COLO668 (cell line): Measurements from ENCODE around the gene DIRAS1.

Source experiments
- DNase-seq: peaks from one replicate; lab custom pipeline; 2025; ENCODE audit not compliant: unreplicated experiment; lab: John Stamatoyannopoulos, UW

The DIRAS1 gene

GRCh38 chr19:2728783-2729387 is 7.7 kb upstream of the DIRAS1 start:
- DNase-seq: no peak

DNA sequence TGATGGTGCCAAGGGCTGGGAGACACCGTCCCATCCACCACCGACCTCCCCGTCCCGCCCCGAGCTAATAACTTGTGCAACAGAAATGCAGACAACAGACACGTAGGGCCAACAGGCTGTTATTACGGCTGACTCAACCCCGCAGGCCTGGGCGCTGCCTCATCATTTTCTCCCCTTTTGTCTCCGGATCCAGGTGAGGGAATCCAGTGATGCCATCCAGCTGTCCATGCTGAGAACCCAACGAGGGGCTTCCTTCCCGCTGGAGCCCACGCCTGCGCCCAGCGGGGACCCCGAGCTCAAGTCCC is 6.4 kb upstream of the DIRAS1 start:
- no peak for DNase-seq

GRCh38 chr19:2726904-2727639 is 5.9 kb upstream of the DIRAS1 start:
- DNase-seq: no peak

- DNase-seq: no peak
Measured at GRCh38 chr19:2726160-2726855, 5.1 kb upstream of the DIRAS1 start.

GRCh38 chr19:2724148-2724557 is 3.0 kb upstream of the DIRAS1 start:
- DNase-seq: no peak

- no peak for DNase-seq
Measured at GRCh38 chr19:2723747-2724146, 2.6 kb upstream of the DIRAS1 start.

- DNase-seq: no peak
Measured at GRCh38 chr19:2723345-2723715, 2.2 kb upstream of the DIRAS1 start.

GRCh38 chr19:2722541-2723344 is 1.6 kb upstream of the DIRAS1 start:
- no peak for DNase-seq

DNA sequence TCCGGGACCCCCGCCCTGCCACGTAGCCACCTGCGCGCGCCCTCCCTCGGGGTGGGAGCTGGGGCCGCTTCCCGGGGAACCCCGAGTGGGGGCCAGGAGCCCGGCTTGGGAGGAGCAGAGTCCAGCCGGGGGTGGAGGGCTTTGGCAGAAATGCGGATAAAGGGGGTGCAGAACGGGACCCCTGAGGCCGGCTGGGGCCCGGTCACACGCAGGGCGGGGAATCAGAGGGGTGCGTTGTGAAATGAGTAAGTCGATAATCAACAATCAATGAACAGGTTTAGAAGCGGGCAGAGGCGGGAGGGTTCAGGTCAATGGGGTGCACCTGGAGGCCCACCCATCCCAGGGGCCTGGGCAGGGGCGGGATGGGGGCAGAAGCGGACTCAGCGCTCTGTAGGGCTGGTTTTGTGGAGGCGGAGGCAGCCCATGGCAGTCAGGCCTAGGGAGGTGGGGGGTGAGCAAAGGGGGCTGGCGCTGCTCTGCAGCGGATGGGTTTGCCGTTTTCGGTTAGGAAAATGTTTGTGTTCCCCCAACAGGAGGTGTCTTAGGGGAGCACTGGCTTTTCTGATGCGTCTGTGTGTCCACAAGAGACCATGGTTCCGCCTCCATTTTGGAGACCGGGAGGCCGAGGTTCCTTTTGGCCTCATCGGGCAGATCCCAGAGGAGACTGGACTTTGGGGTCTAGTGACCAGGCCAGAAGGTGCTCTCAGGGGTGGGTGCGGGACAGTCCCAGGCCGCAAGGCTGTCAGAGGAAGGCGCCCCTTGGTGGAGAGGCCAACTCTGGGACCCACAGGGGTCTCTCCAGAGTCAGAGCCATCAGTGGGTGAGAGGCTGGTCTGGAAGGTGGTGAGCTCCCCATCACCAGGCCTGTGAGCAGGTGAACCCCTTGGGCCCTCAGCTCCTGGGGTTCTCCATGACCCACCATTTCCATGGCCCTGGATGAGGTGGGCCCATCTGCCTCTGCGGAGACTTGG is 683 bp upstream of the DIRAS1 start:
- no peak for DNase-seq

DNA sequence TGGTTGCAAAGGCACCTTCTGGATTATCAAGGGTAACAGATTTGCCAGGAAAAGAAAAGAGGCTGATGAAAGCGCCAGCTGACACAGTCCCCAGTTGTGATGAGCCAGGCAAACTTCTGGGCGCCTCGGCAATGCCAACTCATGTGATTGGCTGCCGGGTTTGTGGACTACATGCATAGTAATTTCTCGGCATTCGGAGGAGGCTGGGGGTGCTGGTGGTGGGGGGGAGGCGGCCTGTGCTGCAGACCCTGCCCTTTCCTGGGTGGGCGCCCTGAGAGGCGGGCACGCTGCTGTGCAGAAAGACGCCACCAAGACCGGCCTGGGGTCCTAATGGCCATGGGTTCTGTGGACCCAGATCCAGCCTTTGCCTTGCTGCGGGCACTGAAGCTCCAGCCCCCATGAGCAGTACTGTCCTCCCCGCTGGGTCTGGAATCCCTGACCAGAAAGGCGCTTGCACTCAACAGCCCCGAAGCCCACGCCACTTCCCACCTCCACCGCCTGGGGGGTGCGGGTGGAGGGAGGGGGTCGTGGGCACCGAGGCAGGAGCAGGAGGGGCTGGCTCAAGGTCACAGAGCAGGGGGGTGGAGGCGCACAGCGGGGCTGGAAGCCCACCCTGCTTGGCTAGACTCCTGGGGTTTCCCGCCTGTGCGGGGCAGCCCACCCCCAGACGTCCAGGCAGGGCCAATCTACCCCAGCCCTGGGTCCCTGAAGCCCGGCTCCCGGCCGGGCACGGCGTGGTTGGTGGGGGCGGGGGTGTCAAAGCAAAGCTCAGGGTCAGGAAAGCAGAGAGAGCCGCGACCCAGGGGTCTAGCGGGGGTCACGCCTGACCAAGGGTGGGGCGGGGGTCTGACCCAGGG is 1.0 kb downstream of the DIRAS1 start:
- DNase-seq: no peak

- DNase-seq: no peak
Measured at GRCh38 chr19:2719232-2719735, 1.9 kb downstream of the DIRAS1 start.

DNA sequence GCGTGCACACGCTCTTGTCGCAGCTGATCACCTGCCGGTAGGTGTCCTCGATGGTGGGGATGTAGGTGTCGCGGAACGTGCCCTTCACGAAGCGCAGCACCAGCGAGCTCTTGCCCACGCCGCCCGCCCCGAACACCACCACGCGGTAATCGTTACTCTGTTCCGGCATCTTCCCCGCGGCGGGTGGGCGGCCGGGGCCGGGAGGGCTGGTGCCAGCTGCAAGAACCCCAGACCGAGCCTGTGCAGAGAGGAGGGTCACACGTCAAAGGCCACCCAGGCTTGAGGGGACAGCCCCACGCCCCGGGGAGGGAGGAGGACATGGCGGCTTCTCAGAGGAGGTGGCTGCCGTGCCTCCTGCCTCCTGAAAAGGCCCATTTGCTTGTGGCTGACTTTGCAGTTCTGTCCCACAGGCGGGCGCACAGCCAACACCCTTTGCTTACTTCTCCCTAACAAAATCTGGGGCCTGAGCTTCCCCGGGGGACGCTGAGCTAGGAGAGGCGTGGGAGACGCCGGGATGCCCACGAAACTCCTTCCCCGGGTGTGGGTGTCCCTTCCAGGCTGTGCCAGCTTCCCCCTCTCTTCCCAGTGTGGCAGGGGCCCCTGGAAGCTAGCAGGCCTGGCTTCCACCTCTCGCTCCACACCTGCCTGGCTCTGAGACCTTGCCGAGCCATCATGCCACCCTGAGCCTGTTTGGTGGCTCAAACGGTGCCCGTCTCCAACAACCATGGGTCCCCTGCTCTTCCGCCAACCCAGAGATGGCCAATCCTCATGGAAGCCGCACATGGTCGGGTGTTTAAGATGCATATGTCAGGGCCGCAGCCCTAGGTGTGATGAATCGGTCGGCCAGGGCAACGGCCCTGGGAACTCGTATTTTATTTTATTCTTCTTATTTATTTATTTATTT is 3.3 kb downstream of the DIRAS1 start:
- no peak for DNase-seq

GRCh38 chr19:2716722-2717637 is 4.2 kb downstream of the DIRAS1 start:
- no peak for DNase-seq

DNA sequence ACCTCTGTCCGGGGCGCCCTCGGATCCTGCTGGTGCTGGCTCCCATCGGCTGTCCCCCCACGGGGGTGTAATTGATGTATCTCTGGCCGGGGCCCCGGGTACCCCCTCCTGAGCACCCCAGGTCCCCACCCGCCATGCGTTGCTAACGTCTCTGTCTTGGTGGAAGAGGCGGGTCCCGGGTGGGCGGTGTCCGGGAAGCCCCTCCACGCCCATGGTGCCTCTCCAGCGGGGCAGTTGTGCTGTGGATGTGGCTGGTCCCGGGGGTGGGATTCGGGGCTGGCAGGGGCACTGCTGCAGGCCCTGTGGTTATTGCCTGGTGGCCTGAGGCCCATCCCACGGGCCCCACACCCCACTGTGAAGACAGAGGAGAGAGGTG is 4.9 kb downstream of the DIRAS1 start:
- DNase-seq: no peak

DNA sequence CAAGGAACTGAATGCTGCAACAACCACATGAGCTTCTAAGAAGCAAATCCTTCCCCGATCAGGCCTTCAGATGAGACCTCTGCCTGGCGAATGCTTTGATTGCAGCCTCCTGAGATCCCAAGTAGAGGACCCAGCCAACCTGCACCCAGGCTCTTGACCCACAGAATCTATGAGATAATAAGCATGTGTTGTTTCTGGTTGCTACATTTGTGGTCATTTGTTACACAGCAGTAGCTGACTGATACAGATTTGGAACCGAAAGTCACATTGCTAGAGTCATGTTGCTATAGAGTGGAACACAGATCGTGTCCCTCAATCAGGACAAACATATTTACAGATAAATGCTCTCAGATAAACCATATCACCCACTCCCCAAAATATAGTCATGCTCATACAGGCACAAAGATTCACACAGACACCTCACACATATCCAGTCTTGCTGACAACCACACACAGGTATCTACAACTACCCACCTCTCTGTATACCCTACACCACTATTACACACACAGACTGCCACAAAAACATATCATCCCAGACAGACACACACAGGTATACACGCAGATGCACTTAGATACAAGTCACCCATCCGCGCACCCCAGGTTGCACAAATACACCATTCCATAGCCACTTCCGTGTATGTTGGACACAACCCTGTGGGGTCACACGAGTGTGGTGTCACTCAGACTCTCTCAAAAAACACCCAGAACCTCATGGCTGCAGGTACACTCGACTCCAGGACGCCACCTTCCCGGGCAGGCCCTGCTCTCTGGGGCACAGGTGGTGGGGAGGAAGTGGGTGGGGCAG is 5.5 kb downstream of the DIRAS1 start:
- DNase-seq: no peak

DNA sequence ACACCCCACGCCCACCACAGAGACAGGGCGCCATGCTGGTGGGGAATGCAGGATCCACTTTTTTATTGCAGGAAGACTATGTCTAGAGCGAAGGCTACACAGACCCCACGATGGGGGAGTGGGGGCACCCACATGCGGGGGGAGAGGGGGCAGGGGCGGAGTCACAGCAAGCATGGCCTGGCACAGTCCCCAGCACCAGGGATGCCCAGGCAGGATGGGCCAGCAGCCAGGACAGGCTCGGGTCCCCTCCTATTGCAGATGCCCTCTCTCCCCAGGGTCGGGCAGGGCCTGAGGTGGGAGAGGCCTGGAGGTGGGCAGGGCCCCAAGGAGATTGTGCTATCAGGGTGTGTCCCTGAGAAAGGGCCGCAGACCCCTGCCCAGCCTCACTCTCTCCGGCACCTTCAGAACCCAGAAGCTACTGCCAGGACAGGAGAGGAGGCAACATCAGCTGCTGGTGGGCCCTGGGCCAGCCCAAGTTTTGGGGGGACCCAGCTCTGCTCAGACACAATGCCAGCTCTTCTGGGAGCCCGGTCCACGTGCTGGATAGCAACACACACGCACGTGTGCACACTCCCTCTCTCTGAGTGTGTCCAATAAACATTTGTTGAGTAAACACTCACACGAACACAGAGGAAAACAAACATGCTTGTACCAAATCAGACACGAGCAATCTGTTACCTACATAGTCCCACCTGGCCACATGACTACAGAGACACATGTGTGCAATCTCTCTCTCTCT is 6.5 kb downstream of the DIRAS1 start:
- DNase-seq: no peak
